ENCODE measurements around the gene LRRC4C. TPM values are rescaled to one million over a fixed set of nuclear protein-coding genes. Genes with fewer than 3 reads are reported as not detected.

LRRC4C gene
- total and polyA plus RNA-seq, 2 experiments from 2014 or later = 0.35 to 1.1 TPM

DNA sequence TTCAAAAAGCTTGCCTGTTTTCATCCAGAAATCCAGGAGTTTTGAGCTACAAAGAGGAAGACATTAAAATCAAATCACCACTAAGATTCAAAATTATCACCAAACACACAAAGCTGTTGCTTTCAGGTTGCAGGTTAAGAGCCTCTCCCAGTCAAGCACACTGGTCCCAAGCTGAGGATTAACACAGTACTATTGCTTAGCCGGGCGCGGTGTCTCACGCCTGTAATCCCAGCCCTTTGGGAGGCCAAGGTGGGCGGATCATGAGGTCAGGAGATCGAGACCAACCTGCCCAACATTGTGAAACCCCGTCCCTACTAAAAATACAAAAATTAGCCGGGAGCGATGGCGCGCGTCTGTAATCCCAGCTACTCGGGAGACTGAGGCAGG, 1165.1 kb downstream of the LRRC4C start (continued):
- TF ChIP-seq, protein P1, sequence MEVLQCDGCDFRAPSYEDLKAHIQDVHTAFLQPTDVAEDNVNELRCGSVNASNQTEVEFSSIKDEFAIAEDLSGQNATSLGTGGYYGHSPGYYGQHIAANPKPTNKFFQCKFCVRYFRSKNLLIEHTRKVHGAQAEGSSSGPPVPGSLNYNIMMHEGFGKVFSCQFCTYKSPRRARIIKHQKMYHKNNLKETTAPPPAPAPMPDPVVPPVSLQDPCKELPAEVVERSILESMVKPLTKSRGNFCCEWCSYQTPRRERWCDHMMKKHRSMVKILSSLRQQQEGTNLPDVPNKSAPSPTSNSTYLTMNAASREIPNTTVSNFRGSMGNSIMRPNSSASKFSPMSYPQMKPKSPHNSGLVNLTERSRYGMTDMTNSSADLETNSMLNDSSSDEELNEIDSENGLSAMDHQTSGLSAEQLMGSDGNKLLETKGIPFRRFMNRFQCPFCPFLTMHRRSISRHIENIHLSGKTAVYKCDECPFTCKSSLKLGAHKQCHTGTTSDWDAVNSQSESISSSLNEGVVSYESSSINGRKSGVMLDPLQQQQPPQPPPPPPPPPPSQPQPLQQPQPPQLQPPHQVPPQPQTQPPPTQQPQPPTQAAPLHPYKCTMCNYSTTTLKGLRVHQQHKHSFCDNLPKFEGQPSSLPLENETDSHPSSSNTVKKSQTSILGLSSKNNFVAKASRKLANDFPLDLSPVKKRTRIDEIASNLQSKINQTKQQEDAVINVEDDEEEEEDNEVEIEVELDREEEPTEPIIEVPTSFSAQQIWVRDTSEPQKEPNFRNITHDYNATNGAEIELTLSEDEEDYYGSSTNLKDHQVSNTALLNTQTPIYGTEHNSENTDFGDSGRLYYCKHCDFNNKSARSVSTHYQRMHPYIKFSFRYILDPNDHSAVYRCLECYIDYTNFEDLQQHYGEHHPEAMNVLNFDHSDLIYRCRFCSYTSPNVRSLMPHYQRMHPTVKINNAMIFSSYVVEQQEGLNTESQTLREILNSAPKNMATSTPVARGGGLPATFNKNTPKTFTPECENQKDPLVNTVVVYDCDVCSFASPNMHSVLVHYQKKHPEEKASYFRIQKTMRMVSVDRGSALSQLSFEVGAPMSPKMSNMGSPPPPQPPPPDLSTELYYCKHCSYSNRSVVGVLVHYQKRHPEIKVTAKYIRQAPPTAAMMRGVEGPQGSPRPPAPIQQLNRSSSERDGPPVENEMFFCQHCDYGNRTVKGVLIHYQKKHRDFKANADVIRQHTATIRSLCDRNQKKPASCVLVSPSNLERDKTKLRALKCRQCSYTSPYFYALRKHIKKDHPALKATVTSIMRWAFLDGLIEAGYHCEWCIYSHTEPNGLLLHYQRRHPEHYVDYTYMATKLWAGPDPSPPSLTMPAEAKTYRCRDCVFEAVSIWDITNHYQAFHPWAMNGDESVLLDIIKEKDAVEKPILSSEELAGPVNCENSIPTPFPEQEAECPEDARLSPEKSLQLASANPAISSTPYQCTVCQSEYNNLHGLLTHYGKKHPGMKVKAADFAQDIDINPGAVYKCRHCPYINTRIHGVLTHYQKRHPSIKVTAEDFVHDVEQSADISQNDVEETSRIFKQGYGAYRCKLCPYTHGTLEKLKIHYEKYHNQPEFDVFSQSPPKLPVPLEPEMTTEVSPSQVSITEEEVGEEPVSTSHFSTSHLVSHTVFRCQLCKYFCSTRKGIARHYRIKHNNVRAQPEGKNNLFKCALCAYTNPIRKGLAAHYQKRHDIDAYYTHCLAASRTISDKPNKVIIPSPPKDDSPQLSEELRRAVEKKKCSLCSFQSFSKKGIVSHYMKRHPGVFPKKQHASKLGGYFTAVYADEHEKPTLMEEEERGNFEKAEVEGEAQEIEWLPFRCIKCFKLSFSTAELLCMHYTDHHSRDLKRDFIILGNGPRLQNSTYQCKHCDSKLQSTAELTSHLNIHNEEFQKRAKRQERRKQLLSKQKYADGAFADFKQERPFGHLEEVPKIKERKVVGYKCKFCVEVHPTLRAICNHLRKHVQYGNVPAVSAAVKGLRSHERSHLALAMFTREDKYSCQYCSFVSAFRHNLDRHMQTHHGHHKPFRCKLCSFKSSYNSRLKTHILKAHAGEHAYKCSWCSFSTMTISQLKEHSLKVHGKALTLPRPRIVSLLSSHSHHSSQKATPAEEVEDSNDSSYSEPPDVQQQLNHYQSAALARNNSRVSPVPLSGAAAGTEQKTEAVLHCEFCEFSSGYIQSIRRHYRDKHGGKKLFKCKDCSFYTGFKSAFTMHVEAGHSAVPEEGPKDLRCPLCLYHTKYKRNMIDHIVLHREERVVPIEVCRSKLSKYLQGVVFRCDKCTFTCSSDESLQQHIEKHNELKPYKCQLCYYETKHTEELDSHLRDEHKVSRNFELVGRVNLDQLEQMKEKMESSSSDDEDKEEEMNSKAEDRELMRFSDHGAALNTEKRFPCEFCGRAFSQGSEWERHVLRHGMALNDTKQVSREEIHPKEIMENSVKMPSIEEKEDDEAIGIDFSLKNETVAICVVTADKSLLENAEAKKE (CRISPR knock-in tag; IDR thresholded peaks at IDR 0.05) = no peak
- no peak for TF ChIP-seq EZH2phosphoT487 (IDR thresholded peaks at IDR 0.05; ENCODE audit: unreplicated experiment)

DNA sequence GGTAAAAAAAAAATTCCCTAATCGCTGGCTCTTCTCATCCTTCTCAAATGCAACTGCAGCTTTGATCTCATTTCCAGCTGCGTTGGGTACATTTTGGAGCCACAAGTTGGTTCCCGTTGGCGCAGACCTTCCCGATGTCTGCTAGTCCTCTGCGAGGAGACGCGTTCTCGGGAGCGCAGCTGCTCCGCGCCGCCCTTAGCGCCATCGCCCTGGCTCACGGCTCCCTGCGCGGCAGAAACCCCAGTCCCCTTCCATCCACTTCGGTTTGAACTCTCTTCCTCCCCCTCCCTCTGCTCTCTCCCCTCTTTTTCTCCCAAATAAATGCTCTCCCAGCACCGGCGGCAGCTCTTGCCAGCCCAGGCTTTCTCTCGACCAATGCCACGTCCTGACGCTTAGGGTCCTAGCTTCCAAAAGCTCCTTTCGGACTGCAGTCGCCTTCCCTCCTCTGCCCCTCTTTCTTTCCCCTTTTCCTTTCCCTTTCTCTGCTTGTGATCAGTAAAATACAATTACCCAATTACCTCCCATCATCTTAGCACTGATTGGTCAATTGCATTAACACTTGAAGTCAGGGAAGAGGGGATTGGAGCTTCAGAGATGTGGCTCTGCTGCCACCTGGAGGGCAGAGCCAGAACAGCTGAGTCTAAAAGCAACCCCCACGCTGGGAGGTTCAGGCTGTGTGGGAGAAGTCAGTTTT, 1165.7 kb downstream of the LRRC4C start:
- Histone ChIP-seq H2AFZ (peak overlapping the region; percentile 5), H3K79me2 (replicated peaks; ENCODE audit: insufficient read depth) (no peaks in the 10 kb centered on the region), H3K4me1 (ENCODE audit: insufficient read depth) (peaks cover 37% of the 10 kb centered on the region), H3K9me2 (ENCODE audit: insufficient read depth) (no peaks in the 10 kb centered on the region), H3K4me2 (peak overlapping the region; percentile 89), H3K27ac (ENCODE audit: low read depth) (no peak overlapping the region), H3K27me3 (ENCODE audit: insufficient read depth) (peaks cover 41% of the 10 kb centered on the region), H3K4me3 (peak overlapping the region; percentile 82), H3K36me3 (ENCODE audit: insufficient read depth) (no peaks in the 10 kb centered on the region), H3F3A (replicated peaks; ENCODE audit: low read depth) (0 out of 2 replicates have a peak, but pooled peaks cover 2% of the 10 kb centered on the region), H4K20me1 (replicated peaks; ENCODE audit: insufficient read depth) (peaks cover 4% of the 10 kb centered on the region; the same call in 1 of the 2 replicates)
- H3K9me3 Mint-ChIP-seq = no peaks in the 10 kb centered on the region; the same call in 2 of the 3 replicates
- no peak overlapping the region for H3K27ac Mint-ChIP-seq
- H3K4me3 Mint-ChIP-seq = peak overlapping the region; percentile 85
- DNase-seq (ENCODE audit: low spot score) = peak; percentile 94
- no peaks in the 10 kb centered on the region for H3K36me3 Mint-ChIP-seq (ENCODE audit: low read depth)
- peaks cover 34% of the 10 kb centered on the region for H3K4me1 Mint-ChIP-seq
- peak; percentile 90 for ATAC-seq
- H3K27me3 Mint-ChIP-seq (ENCODE audit: insufficient read depth, low read depth, poor library complexity) = peaks cover 39% of the 10 kb centered on the region
- TF ChIP-seq, protein P2, sequence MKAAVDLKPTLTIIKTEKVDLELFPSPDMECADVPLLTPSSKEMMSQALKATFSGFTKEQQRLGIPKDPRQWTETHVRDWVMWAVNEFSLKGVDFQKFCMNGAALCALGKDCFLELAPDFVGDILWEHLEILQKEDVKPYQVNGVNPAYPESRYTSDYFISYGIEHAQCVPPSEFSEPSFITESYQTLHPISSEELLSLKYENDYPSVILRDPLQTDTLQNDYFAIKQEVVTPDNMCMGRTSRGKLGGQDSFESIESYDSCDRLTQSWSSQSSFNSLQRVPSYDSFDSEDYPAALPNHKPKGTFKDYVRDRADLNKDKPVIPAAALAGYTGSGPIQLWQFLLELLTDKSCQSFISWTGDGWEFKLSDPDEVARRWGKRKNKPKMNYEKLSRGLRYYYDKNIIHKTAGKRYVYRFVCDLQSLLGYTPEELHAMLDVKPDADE (IDR thresholded peaks at IDR 0.05) = no peak
- TF ChIP-seq CREB1 (CRISPR knock-in tag; IDR thresholded peaks at IDR 0.05; ENCODE audit: low read depth) = 0 out of 2 replicates have a peak, but pooled peaks have one; percentile 6
- TF ChIP-seq, protein P3, sequence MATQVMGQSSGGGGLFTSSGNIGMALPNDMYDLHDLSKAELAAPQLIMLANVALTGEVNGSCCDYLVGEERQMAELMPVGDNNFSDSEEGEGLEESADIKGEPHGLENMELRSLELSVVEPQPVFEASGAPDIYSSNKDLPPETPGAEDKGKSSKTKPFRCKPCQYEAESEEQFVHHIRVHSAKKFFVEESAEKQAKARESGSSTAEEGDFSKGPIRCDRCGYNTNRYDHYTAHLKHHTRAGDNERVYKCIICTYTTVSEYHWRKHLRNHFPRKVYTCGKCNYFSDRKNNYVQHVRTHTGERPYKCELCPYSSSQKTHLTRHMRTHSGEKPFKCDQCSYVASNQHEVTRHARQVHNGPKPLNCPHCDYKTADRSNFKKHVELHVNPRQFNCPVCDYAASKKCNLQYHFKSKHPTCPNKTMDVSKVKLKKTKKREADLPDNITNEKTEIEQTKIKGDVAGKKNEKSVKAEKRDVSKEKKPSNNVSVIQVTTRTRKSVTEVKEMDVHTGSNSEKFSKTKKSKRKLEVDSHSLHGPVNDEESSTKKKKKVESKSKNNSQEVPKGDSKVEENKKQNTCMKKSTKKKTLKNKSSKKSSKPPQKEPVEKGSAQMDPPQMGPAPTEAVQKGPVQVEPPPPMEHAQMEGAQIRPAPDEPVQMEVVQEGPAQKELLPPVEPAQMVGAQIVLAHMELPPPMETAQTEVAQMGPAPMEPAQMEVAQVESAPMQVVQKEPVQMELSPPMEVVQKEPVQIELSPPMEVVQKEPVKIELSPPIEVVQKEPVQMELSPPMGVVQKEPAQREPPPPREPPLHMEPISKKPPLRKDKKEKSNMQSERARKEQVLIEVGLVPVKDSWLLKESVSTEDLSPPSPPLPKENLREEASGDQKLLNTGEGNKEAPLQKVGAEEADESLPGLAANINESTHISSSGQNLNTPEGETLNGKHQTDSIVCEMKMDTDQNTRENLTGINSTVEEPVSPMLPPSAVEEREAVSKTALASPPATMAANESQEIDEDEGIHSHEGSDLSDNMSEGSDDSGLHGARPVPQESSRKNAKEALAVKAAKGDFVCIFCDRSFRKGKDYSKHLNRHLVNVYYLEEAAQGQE (IDR thresholded peaks at IDR 0.05; ENCODE audit: unreplicated experiment) = no peak
- no peak for TF ChIP-seq EZH2phosphoT487 (IDR thresholded peaks at IDR 0.05; ENCODE audit: unreplicated experiment)
- TF ChIP-seq ZNF114 (CRISPR knock-in tag; IDR thresholded peaks at IDR 0.05) = no peak
- TF ChIP-seq POLR2AphosphoS5 (IDR thresholded peaks at IDR 0.05; ENCODE audit: low read depth) = 0 out of 2 replicates have a peak, but pooled peaks have one; percentile 38
- no peak for TF ChIP-seq STAT1 (IDR thresholded peaks at IDR 0.05; ENCODE audit: unreplicated experiment)
- no peak for TF ChIP-seq JUNB (IDR thresholded peaks at IDR 0.05; ENCODE audit: unreplicated experiment)
- TF ChIP-seq NANOG (IDR thresholded peaks at IDR 0.05; ENCODE audit: borderline replicate concordance) = peak; percentile 27; the same call in 1 of the 2 replicates
- TF ChIP-seq ZNF331 (CRISPR knock-in tag; IDR thresholded peaks at IDR 0.05; ENCODE audit: low read depth) = 0 out of 2 replicates have a peak, but pooled peaks have one; percentile 14

Data from GM23338 (cell line).